IPS-18a (cell line): ENCODE results near the gene FCER2.
"Not testable (repeated sequence)": the region's sequence is repeated elsewhere in the genome, so short reads cannot be mapped to it uniquely, and the experiment has no call there.

ENCODE experiments used
- H3K27ac ChIP-seq: one replicate; pipeline ENCODE4 v1.5.1; 2013; ENCODE audit warnings: low read length
- H3K27me3 ChIP-seq: one replicate; pipeline ENCODE4 v1.6.1; 2013; ENCODE audit warnings: mild to moderate bottlenecking, low read length; ENCODE audit not compliant: control insufficient read depth, insufficient read depth
- H3K36me3 ChIP-seq: one replicate; pipeline ENCODE4 v1.6.1; 2013; ENCODE audit warnings: low read depth, low read length; ENCODE audit not compliant: control insufficient read depth
- H3K4me1 ChIP-seq: one replicate; pipeline ENCODE4 v1.6.1; 2013; ENCODE audit warnings: low read depth, low read length; ENCODE audit not compliant: control insufficient read depth
- H3K4me3 ChIP-seq: one replicate; pipeline ENCODE4 v1.5.1; 2013; ENCODE audit warnings: low read length
- H3K9ac ChIP-seq: one replicate; pipeline ENCODE4 v1.6.1; 2013; ENCODE audit warnings: mild to moderate bottlenecking, low read length, moderate library complexity
- H3K9me3 ChIP-seq: one replicate; pipeline ENCODE4 v1.6.1; 2013; ENCODE audit warnings: low read depth, low read length; ENCODE audit not compliant: control insufficient read depth

FCER2 gene

GRCh38 chr19:7701654-7702457 is at the start of gene FCER2:
TSS of gene FCER2 (minus strand) at chr19:7702131. CDS start at chr19:7699760, 2,371 bp downstream.
- H3K27me3 ChIP-seq = peaks cover 13% of the 10 kb centered on the region
- H3K36me3 ChIP-seq = no peaks in the 10 kb centered on the region
- no peak within 1 kb of the TSS for H3K4me3 ChIP-seq
- no peak within 1 kb of the TSS for H3K9ac ChIP-seq
- no peaks in the 10 kb centered on the region for H3K9me3 ChIP-seq
- no peaks in the 10 kb centered on the region for H3K4me1 ChIP-seq
- H3K27ac ChIP-seq = no peak within 1 kb of the TSS

GRCh38 chr19:7751157-7751783 is 49.3 kb upstream of the FCER2 start:
- Histone ChIP-seq H3K4me1 (peaks cover 7% of the 10 kb centered on the region), H3K27me3 (no peaks in the 10 kb centered on the region), H3K27ac (no peak overlapping the region), H3K36me3 (no peaks in the 10 kb centered on the region), H3K4me3 (no peak overlapping the region), H3K9me3 (no peaks in the 10 kb centered on the region), H3K9ac (no peak overlapping the region)

GRCh38 chr19:7748756-7749155 is 46.8 kb upstream of the FCER2 start:
- H3K4me3 ChIP-seq = no peak overlapping the region

GRCh38 chr19:7748171-7748570 is 46.2 kb upstream of the FCER2 start:
- no peaks in the 10 kb centered on the region for H3K9me3 ChIP-seq
- H3K27ac ChIP-seq = no peak overlapping the region
- no peaks in the 10 kb centered on the region for H3K27me3 ChIP-seq
- H3K9ac ChIP-seq = no peak overlapping the region
- H3K36me3 ChIP-seq = no peaks in the 10 kb centered on the region
- peaks cover 7% of the 10 kb centered on the region for H3K4me1 ChIP-seq
- H3K4me3 ChIP-seq = no peak overlapping the region

More at GRCh38 chr19:7748756-7749155, 46.8 kb upstream of the FCER2 start:
- Histone ChIP-seq H3K9ac (peak overlapping the region; percentile 21), H3K27me3 (no peaks in the 10 kb centered on the region), H3K27ac (peak overlapping the region; percentile 55), H3K4me1 (peaks cover 7% of the 10 kb centered on the region), H3K9me3 (no peaks in the 10 kb centered on the region), H3K36me3 (no peaks in the 10 kb centered on the region)

- H3K4me1 ChIP-seq = peaks cover 7% of the 10 kb centered on the region
- no peak within 1 kb of the TSS for H3K9ac ChIP-seq
- H3K36me3 ChIP-seq = no peaks in the 10 kb centered on the region
- H3K9me3 ChIP-seq = no peaks in the 10 kb centered on the region
- no peak within 1 kb of the TSS for H3K27ac ChIP-seq
- H3K4me3 ChIP-seq = no peak within 1 kb of the TSS
- H3K27me3 ChIP-seq = no peaks in the 10 kb centered on the region
These were observed 45.3 kb upstream of the FCER2 start, which contains the start of gene CD209 for GRCh38 chr19:7746903-7747884. TSS of gene CD209 (minus strand) at chr19:7747534. CDS start at chr19:7747511, 23 bp downstream.

GRCh38 chr19:7746306-7746705 is 44.4 kb upstream of the FCER2 start:
- not testable (repeated sequence) for H3K27me3 ChIP-seq, H3K4me3 ChIP-seq, H3K9ac ChIP-seq

GRCh38 chr19:7744871-7745650 is 43.1 kb upstream of the FCER2 start:
- no peaks in the 10 kb centered on the region for H3K27me3 ChIP-seq
- no peak overlapping the region for H3K9ac ChIP-seq
- peaks cover 7% of the 10 kb centered on the region for H3K4me1 ChIP-seq
- H3K27ac ChIP-seq = no peak overlapping the region
- H3K4me3 ChIP-seq = no peak overlapping the region
- no peaks in the 10 kb centered on the region for H3K9me3 ChIP-seq
- H3K36me3 ChIP-seq = no peaks in the 10 kb centered on the region

More at GRCh38 chr19:7746306-7746705, 44.4 kb upstream of the FCER2 start:
- H3K9me3 ChIP-seq, H3K36me3 ChIP-seq, H3K4me1 ChIP-seq, H3K27ac ChIP-seq: not testable (repeated sequence)

GRCh38 chr19:7744199-7744786 is 42.4 kb upstream of the FCER2 start:
- Histone ChIP-seq H3K4me3 (no peak overlapping the region), H3K27ac (no peak overlapping the region), H3K36me3 (no peaks in the 10 kb centered on the region), H3K9ac (no peak overlapping the region), H3K27me3 (no peaks in the 10 kb centered on the region), H3K9me3 (no peaks in the 10 kb centered on the region), H3K4me1 (peaks cover 7% of the 10 kb centered on the region)

GRCh38 chr19:7743425-7743841 is 41.5 kb upstream of the FCER2 start:
- Histone ChIP-seq H3K36me3 (no peaks in the 10 kb centered on the region), H3K27ac (no peak overlapping the region), H3K9me3 (no peaks in the 10 kb centered on the region), H3K4me1 (peaks cover 7% of the 10 kb centered on the region), H3K27me3 (no peaks in the 10 kb centered on the region), H3K4me3 (no peak overlapping the region), H3K9ac (no peak overlapping the region)

- Histone ChIP-seq H3K4me1 (peaks cover 7% of the 10 kb centered on the region), H3K27me3 (no peaks in the 10 kb centered on the region), H3K27ac (no peak overlapping the region), H3K9me3 (no peaks in the 10 kb centered on the region), H3K9ac (no peak overlapping the region), H3K36me3 (no peaks in the 10 kb centered on the region), H3K4me3 (no peak overlapping the region)
These were observed 41.1 kb upstream of the FCER2 start for GRCh38 chr19:7742991-7743390.
